NCI-H1105 treated with DMSO at 0.1 percent for 48 hours (cell line): Measurements from ENCODE around the gene MBLAC1.
"Not testable (repeated sequence)": the region's sequence is repeated elsewhere in the genome, so short reads cannot be mapped to it uniquely, and the experiment has no call there.

Experiments
- DNase-seq: peaks from one replicate; lab custom pipeline; 2025; lab: John Stamatoyannopoulos, UW

Gene MBLAC1

GRCh38 chr7:100124301-100125230 is 2.2 kb upstream of the MBLAC1 start:
- no peak for DNase-seq

GRCh38 chr7:100126239-100126930 is 382 bp upstream of the MBLAC1 start:
- no peak for DNase-seq

- peak; percentile 22 for DNase-seq
Observed at GRCh38 chr7:100127866-100128636, 1.3 kb downstream of the MBLAC1 start.

GRCh38 chr7:100128637-100128963 is 1.8 kb downstream of the MBLAC1 start:
- no peak for DNase-seq

- not testable (repeated sequence) for DNase-seq
Observed at GRCh38 chr7:100130220-100130607, 3.4 kb downstream of the MBLAC1 start.

GRCh38 chr7:100130608-100131453 is 4.1 kb downstream of the MBLAC1 start:
- peak; percentile 36 for DNase-seq

GRCh38 chr7:100132126-100132525 is 5.4 kb downstream of the MBLAC1 start:
- no peak for DNase-seq

GRCh38 chr7:100132697-100133151 is 6.0 kb downstream of the MBLAC1 start:
- DNase-seq, result peak; percentile 42

- no peak for DNase-seq
Observed at GRCh38 chr7:100137851-100138760, 11.3 kb downstream of the MBLAC1 start.

- DNase-seq, result no peak
Observed at GRCh38 chr7:100141555-100141949, 14.8 kb downstream of the MBLAC1 start.

GRCh38 chr7:100142461-100142860 is 15.7 kb downstream of the MBLAC1 start:
- DNase-seq, result no peak

GRCh38 chr7:100146350-100146749 is 19.6 kb downstream of the MBLAC1 start:
- DNase-seq, result not testable (repeated sequence)

- no peak for DNase-seq
Observed at GRCh38 chr7:100147278-100147677, 20.5 kb downstream of the MBLAC1 start.

- DNase-seq, result no peak
Observed at GRCh38 chr7:100148225-100148558, 21.4 kb downstream of the MBLAC1 start.

GRCh38 chr7:100148559-100149328 is 22.0 kb downstream of the MBLAC1 start, which contains the start of gene LAMTOR4:
LAMTOR4 (plus strand) TSS chr7:100148918; CDS start chr7:100148973, 55 bp downstream.
- DNase-seq, result peak; percentile 99

- no peak for DNase-seq
Observed at GRCh38 chr7:100152404-100152803, 25.6 kb downstream of the MBLAC1 start.

- DNase-seq, result no peak
Observed at GRCh38 chr7:100152937-100153666, 26.3 kb downstream of the MBLAC1 start.

- DNase-seq, result no peak
Observed at GRCh38 chr7:100153708-100154535, 27.2 kb downstream of the MBLAC1 start.
